ENCODE data around the gene FOXO6. TPM values are rescaled to one million over a fixed set of nuclear protein-coding genes. Genes with fewer than 3 reads are reported as not detected.

The FOXO6 gene
- total and polyA plus RNA-seq, 10 of the 15 experiments (the other 5 are each of a cell fraction or from before 2014, with no cell fraction given), result 0.37 TPM; not detected in 9

DNA sequence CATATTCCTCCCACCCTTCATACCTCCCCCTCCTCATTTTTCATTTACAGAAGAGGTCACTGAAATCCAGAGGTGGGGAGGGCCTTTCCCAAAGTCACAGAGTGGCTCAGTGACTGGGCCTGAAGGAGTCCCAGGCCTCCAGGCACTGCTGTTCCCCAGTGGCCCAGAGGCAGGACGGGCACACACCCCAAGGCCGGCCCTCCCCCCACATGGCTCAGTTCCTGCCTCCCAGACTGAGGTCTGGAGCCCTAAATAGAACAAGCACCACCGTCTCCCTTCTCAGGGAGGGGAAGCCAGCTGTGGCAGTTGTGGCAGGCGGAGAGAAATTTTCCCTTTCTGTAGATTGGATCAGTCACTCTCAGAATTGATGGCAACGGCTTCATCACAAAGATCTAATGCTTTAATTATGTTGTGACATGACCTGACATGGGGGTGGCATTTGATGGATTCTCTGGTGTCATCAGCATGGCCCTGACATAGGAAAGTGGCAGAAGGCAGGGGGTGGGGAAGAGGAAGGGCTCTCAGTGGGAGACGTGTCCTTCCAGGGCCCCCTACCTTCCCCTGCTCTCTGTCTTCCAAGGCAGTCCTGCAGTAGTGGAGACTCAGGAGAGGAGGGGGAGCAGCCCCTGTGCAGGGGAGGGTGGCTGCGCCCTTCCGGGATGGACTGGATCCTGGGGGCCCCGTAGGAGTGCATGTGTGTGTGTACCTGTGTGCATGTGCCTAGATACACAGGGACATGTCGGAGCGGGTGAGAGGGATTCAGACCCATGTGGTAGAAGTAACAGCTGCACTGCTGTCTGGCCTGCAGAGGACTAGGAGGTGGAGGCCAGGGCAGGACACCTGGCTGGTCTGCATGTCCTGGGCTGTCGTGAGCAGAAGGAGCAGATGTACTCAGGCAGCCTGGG is 41.2 kb upstream of the FOXO6 start (continued):
- TF ChIP-seq, protein P1, sequence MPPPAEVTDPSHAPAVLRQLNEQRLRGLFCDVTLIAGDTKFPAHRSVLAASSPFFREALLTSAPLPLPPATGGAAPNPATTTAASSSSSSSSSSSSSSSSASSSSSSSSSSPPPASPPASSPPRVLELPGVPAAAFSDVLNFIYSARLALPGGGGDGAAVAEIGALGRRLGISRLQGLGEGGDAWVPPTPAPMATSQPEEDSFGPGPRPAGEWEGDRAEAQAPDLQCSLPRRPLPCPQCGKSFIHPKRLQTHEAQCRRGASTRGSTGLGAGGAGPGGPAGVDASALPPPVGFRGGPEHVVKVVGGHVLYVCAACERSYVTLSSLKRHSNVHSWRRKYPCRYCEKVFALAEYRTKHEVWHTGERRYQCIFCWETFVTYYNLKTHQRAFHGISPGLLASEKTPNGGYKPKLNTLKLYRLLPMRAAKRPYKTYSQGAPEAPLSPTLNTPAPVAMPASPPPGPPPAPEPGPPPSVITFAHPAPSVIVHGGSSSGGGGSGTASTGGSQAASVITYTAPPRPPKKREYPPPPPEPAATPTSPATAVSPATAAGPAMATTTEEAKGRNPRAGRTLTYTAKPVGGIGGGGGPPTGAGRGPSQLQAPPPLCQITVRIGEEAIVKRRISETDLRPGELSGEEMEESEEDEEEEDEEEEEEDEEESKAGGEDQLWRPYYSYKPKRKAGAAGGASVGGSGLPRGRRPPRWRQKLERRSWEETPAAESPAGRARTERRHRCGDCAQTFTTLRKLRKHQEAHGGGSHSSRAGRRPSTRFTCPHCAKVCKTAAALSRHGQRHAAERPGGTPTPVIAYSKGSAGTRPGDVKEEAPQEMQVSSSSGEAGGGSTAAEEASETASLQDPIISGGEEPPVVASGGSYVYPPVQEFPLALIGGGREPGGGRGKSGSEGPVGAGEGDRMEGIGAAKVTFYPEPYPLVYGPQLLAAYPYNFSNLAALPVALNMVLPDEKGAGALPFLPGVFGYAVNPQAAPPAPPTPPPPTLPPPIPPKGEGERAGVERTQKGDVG (CRISPR knock-in tag; IDR thresholded peaks at IDR 0.05), result no peak
- TF ChIP-seq CBX5 (IDR thresholded peaks at IDR 0.05; ENCODE audit: low read depth), result no peak
- TF ChIP-seq, protein P2, sequence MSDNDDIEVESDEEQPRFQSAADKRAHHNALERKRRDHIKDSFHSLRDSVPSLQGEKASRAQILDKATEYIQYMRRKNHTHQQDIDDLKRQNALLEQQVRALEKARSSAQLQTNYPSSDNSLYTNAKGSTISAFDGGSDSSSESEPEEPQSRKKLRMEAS (IDR thresholded peaks at IDR 0.05; ENCODE audit: low read depth, low read length), result no peak
- TF ChIP-seq MXI1 (IDR thresholded peaks at IDR 0.05; ENCODE audit: low read depth, low read length), result no peak
- TF ChIP-seq ZNF274 (IDR thresholded peaks at IDR 0.05; ENCODE audit: insufficient read depth, insufficient read length), result no peak
- TF ChIP-seq SRF (IDR thresholded peaks at IDR 0.05; ENCODE audit: low read depth in 2 of 2, low read length in 2 of 2), result no peak
- TF ChIP-seq STAT1 (conservative IDR thresholded peaks at IDR 0.05), result no peak
